HCT116 (cell line): ENCODE results near the gene UBE2F. TPM values are rescaled to one million over a fixed set of nuclear protein-coding genes. Genes with fewer than 3 reads are reported as not detected.

ENCODE experiments used
- ATAC-seq: fragments of 200-7000 bp; cut with Tn5 transposase; 2 replicates; pipeline ENCODE4 v1.9.1; 2020; ENCODE audit warnings: mild to moderate bottlenecking, moderate library complexity
- BruUV-seq: library from RNA; stranded (reverse); fragments of 400-500 nt; replicated peaks from 2 replicates; lab custom pipeline; 2021; lab: Mats Ljungman, UMichigan
- CTCF ChIA-PET: fragments of 300-600 bp; sonication (Branson Sonifier 250); formaldehyde crosslinking; loops from one replicate; lab custom pipeline; 2021; ENCODE audit warnings: antibody characterized with exemption; lab: Charles Lee
- POLR2A ChIA-PET: fragments of 300-600, 350-600 bp; sonication (Branson Sonifier 250); formaldehyde crosslinking; loops from one replicate; lab custom pipeline; 2021; ENCODE audit warnings: antibody characterized with exemption; lab: Charles Lee
- RAD21 ChIA-PET, 2 experiments: fragments of 300-600 bp; sonication (Branson Sonifier 250); formaldehyde crosslinking; loops; one replicate each; lab custom pipeline; 2023; ENCODE audit warnings: low total read pairs in 2 of 2; ENCODE audit not compliant: uncharacterized antibody in 2 of 2, unreplicated experiment in 2 of 2, low non-redundant PET in 1 of 2; lab: Charles Lee
- DNase-seq: peaks from one replicate; pipeline ENCODE4 v3.0.0-alpha.2; 2010; ENCODE audit warnings: low read depth, low spot score
- H2AFZ ChIP-seq: fragments of 200-600 bp; shearing (Covaris generic), sonication (generic); 2 replicates; pipeline ENCODE4 v1.6.1; 2017; ENCODE audit warnings: low read depth, mixed run types, mixed read lengths, antibody characterized with exemption, low read length; ENCODE audit not compliant: poor library complexity, severe bottlenecking
- H3K27ac ChIP-seq: 2 replicates; pipeline ENCODE4 v1.5.1; 2012; ENCODE audit warnings: low read depth, low read length
- H3K27me3 ChIP-seq: fragments of 200-600 bp; sonication (generic); 2 replicates; pipeline ENCODE4 v1.6.1; 2016; ENCODE audit warnings: mixed run types, low read length, mixed read lengths; ENCODE audit not compliant: insufficient read depth
- H3K36me3 ChIP-seq, 2 experiments: fragments of 200-500 bp in 1 of 2; fragments of 200-600 bp in 1 of 2; sonication (Bioruptor generic) in 1 of 2; sonication (generic) in 1 of 2; 2 replicates each; pipeline versions ENCODE4 v1.5.1 to v1.6.1; 2014 to 2016; ENCODE audit warnings: low read length in 2 of 2, inconsistent platforms in 1 of 2, mixed read lengths in 1 of 2, mixed run types in 1 of 2; ENCODE audit not compliant: insufficient read depth in 2 of 2, control insufficient read depth in 1 of 2
- H3K4me1 ChIP-seq, 2 experiments: fragments of 200-600 bp in 1 of 2; sonication (generic) in 1 of 2; 2 replicates each; pipeline versions ENCODE4 v1.5.1 to v1.6.1; 2012 to 2017; ENCODE audit warnings: low read length in 2 of 2, inconsistent platforms in 1 of 2, mild to moderate bottlenecking in 1 of 2, mixed read lengths in 1 of 2, mixed run types in 1 of 2, moderate library complexity in 1 of 2; ENCODE audit not compliant: insufficient read depth in 2 of 2, control insufficient read depth in 1 of 2
- H3K4me2 ChIP-seq: fragments of 200-600 bp; sonication (generic); 2 replicates; pipeline ENCODE4 v1.6.1; 2017; ENCODE audit warnings: mixed run types, low read length, mixed read lengths
- H3K4me3 ChIP-seq, 2 experiments: fragments of 200-600 bp in 1 of 2; sonication (generic) in 1 of 2; replicated peaks in 1 of 2; 2 replicates each; pipeline ENCODE4 v1.5.1; 2011 to 2016; ENCODE audit warnings: low read length in 2 of 2, control low read depth in 1 of 2, low read depth in 1 of 2, mild to moderate bottlenecking in 1 of 2, mixed read lengths in 1 of 2, mixed run types in 1 of 2
- H3K79me2 ChIP-seq: fragments of 200-600 bp; sonication (generic); 2 replicates; pipeline ENCODE4 v1.6.1; 2017; ENCODE audit warnings: mild to moderate bottlenecking, mixed run types, low read length, moderate library complexity, mixed read lengths; ENCODE audit not compliant: insufficient read depth
- H3K9ac ChIP-seq: fragments of 200-600 bp; sonication (generic); 2 replicates; pipeline ENCODE4 v1.6.1; 2016; ENCODE audit warnings: low read length, mixed read lengths
- H3K9me2 ChIP-seq: fragments of 200-600 bp; sonication (generic), shearing (Covaris generic); 2 replicates; pipeline ENCODE4 v1.6.1; 2017; ENCODE audit warnings: mixed run types, mild to moderate bottlenecking, moderate library complexity; ENCODE audit not compliant: insufficient read depth
- H3K9me3 ChIP-seq, 2 experiments: fragments of 200-500 bp in 1 of 2; fragments of 200-600 bp in 1 of 2; sonication (Bioruptor generic) in 1 of 2; sonication (generic) in 1 of 2; 2 replicates each; pipeline ENCODE4 v1.6.1; 2014 to 2017; ENCODE audit warnings: low read length in 2 of 2, mixed read lengths in 2 of 2, inconsistent platforms in 1 of 2, low read depth in 1 of 2, mild to moderate bottlenecking in 1 of 2, mixed run types in 1 of 2, moderate library complexity in 1 of 2; ENCODE audit not compliant: control insufficient read depth in 1 of 2, insufficient read depth in 1 of 2
- H4K20me1 ChIP-seq: fragments of 200-600 bp; sonication (generic), shearing (Covaris generic); 2 replicates; pipeline ENCODE4 v1.6.1; 2017; ENCODE audit warnings: mixed run types, mild to moderate bottlenecking, moderate library complexity; ENCODE audit not compliant: insufficient read depth
- ATF3 ChIP-seq: IDR thresholded peaks from 2 replicates; pipeline ENCODE4 v1.6.1; 2012
- CBX3 ChIP-seq: IDR thresholded peaks from 2 replicates; pipeline ENCODE4 v1.6.1; 2012; ENCODE audit warnings: low read depth
- CEBPB ChIP-seq: IDR thresholded peaks from 2 replicates; pipeline ENCODE4 v1.6.1; 2012; ENCODE audit warnings: low read depth
- CTCF ChIP-seq, 3 experiments: fragments of 200-600 bp in 1 of 3; sonication (generic) in 1 of 3; IDR thresholded peaks in 2 of 3; conservative IDR thresholded peaks in 1 of 3; 2 replicates each; pipeline ENCODE4 v1.5.1; 2012 to 2017; ENCODE audit warnings: low read depth in 2 of 3, low read length in 2 of 3, antibody characterized with exemption in 1 of 3, borderline replicate concordance in 1 of 3, control low read depth in 1 of 3, mild to moderate bottlenecking in 1 of 3, mixed read lengths in 1 of 3, mixed run types in 1 of 3, moderate library complexity in 1 of 3; ENCODE audit not compliant: insufficient read depth in 1 of 3
- EGR1 ChIP-seq: IDR thresholded peaks from 2 replicates; pipeline ENCODE4 v1.6.1; 2012; ENCODE audit warnings: low read depth
- ELF1 ChIP-seq: IDR thresholded peaks from 2 replicates; pipeline ENCODE4 v1.6.1; 2012; ENCODE audit warnings: low read depth, borderline replicate concordance
- EZH2 ChIP-seq: fragments of 200-600 bp; sonication (generic); IDR thresholded peaks from 2 replicates; pipeline ENCODE4 v1.6.1; 2017; ENCODE audit warnings: antibody characterized with exemption, mixed run types
- EZH2phosphoT487 ChIP-seq: fragments of 200-600 bp; IDR thresholded peaks from 2 replicates; pipeline ENCODE4 v1.6.1; 2018; ENCODE audit warnings: antibody characterized with exemption, borderline replicate concordance
- FOSL1 ChIP-seq: IDR thresholded peaks from 2 replicates; pipeline ENCODE4 v1.6.1; 2012; ENCODE audit warnings: low read depth
- JUND ChIP-seq: IDR thresholded peaks from 2 replicates; pipeline ENCODE4 v1.6.1; 2012
- POLR2AphosphoS5 ChIP-seq: IDR thresholded peaks from 2 replicates; pipeline ENCODE4 v1.6.1; 2011; ENCODE audit warnings: mild to moderate bottlenecking, low read depth, low read length, moderate library complexity
- RAD21 ChIP-seq: IDR thresholded peaks from 2 replicates; pipeline ENCODE4 v1.6.1; 2012; ENCODE audit warnings: low read depth, mild to moderate bottlenecking
- SIN3A ChIP-seq: IDR thresholded peaks from 2 replicates; pipeline ENCODE4 v1.6.1; 2012; ENCODE audit warnings: low read depth
- SP1 ChIP-seq: IDR thresholded peaks from 2 replicates; pipeline ENCODE4 v1.6.1; 2012; ENCODE audit warnings: low read depth
- YY1 ChIP-seq: IDR thresholded peaks from 2 replicates; pipeline ENCODE4 v1.6.1; 2011; ENCODE audit warnings: low read length, low read depth, moderate library complexity, mild to moderate bottlenecking; ENCODE audit not compliant: insufficient replicate concordance; ENCODE audit errors: extremely low read depth
- ZBTB33 ChIP-seq: IDR thresholded peaks from 2 replicates; pipeline ENCODE4 v1.6.1; 2011; ENCODE audit warnings: mild to moderate bottlenecking, low read length, moderate library complexity; ENCODE audit not compliant: insufficient replicate concordance; ENCODE audit errors: extremely low read depth
- ZFX ChIP-seq: fragments of 450-650 bp; IDR thresholded peaks from 2 replicates; pipeline ENCODE4 v1.6.1; 2017
- ZNF274 ChIP-seq: fragments of 200-500 bp; sonication (Bioruptor generic); IDR thresholded peaks from 2 replicates; pipeline ENCODE4 v1.6.1; 2014; ENCODE audit warnings: mild to moderate bottlenecking, low read depth, low read length, inconsistent platforms
- intact Hi-C: fragments of 100-400 bp; cut with micrococcal nuclease; formaldehyde crosslinking; loops from 2 replicates; pipeline ENCODE4 v1.10.0; 2022
- total RNA-seq: library from RNA; stranded (reverse); gene quantifications from one replicate; pipeline ENCODE4 v1.2.1, GENCODE V29; 2021; ENCODE audit not compliant: unreplicated experiment

The UBE2F gene
- total RNA-seq, 1 experiment from 2014 or later, result 32.8 TPM

- ATAC-seq (no peak), DNase-seq (no peak)
- no peaks in the 10 kb centered on the region for H3K9me2 ChIP-seq
- no peaks in the 10 kb centered on the region for H4K20me1 ChIP-seq
- H3K79me2 ChIP-seq, result no peaks in the 10 kb centered on the region
- RAD21 ChIA-PET, result no interaction called here
- no peak for TF ChIP-seq ATF3
- TF ChIP-seq CBX3, result no peak
- no peak for TF ChIP-seq YY1
- no peak for TF ChIP-seq ELF1
- no peak for TF ChIP-seq CTCF (IDR thresholded peaks at IDR 0.05 in 2 of 3, conservative IDR thresholded peaks at IDR 0.05 in 1 of 3; ENCODE audit: borderline replicate concordance in 1 of 3, insufficient read depth in 1 of 3, low read depth in 2 of 3, low read length in 2 of 3)
- no peak for TF ChIP-seq EGR1
- TF ChIP-seq ZFX, result no peak
- TF ChIP-seq FOSL1, result no peak
- TF ChIP-seq JUND, result no peak
- no peak for TF ChIP-seq POLR2AphosphoS5
- no peak for TF ChIP-seq ZBTB33
- TF ChIP-seq SIN3A, result no peak
- TF ChIP-seq RAD21, result no peak
- no peak for TF ChIP-seq EZH2phosphoT487
- TF ChIP-seq CEBPB, result no peak
- no peak for TF ChIP-seq ZNF274
- no peak for TF ChIP-seq EZH2
- TF ChIP-seq SP1, result no peak
- POLR2A ChIA-PET, result no interaction called here
- H3K27me3 ChIP-seq, result no peaks in the 10 kb centered on the region
- no peak overlapping the region for H3K27ac ChIP-seq
- H3K36me3 ChIP-seq, result no peaks in the 10 kb centered on the region
- H3K9ac ChIP-seq, result no peak overlapping the region
- no peaks in the 10 kb centered on the region for H3K9me3 ChIP-seq
- intact Hi-C loops, result no loop called here
- BruUV-seq, result no TSS peak
- no peak overlapping the region for H2AFZ ChIP-seq
- H3K4me3 ChIP-seq, result no peak overlapping the region
- CTCF ChIA-PET, result no interaction called here
- H3K4me2 ChIP-seq, result no peak overlapping the region
- no peaks in the 10 kb centered on the region for H3K4me1 ChIP-seq
These were observed 14.0 kb upstream of the UBE2F start for GRCh38 chr2:237952851-237953250.
